ENCODE results near the gene UNC13D.

GRCh38 chr17:75810216-75810615 is 34.0 kb downstream of the UNC13D start:
- no peak for TF ChIP-seq USF1 (IDR thresholded peaks at IDR 0.05)
- TF ChIP-seq, protein P1, sequence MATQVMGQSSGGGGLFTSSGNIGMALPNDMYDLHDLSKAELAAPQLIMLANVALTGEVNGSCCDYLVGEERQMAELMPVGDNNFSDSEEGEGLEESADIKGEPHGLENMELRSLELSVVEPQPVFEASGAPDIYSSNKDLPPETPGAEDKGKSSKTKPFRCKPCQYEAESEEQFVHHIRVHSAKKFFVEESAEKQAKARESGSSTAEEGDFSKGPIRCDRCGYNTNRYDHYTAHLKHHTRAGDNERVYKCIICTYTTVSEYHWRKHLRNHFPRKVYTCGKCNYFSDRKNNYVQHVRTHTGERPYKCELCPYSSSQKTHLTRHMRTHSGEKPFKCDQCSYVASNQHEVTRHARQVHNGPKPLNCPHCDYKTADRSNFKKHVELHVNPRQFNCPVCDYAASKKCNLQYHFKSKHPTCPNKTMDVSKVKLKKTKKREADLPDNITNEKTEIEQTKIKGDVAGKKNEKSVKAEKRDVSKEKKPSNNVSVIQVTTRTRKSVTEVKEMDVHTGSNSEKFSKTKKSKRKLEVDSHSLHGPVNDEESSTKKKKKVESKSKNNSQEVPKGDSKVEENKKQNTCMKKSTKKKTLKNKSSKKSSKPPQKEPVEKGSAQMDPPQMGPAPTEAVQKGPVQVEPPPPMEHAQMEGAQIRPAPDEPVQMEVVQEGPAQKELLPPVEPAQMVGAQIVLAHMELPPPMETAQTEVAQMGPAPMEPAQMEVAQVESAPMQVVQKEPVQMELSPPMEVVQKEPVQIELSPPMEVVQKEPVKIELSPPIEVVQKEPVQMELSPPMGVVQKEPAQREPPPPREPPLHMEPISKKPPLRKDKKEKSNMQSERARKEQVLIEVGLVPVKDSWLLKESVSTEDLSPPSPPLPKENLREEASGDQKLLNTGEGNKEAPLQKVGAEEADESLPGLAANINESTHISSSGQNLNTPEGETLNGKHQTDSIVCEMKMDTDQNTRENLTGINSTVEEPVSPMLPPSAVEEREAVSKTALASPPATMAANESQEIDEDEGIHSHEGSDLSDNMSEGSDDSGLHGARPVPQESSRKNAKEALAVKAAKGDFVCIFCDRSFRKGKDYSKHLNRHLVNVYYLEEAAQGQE (IDR thresholded peaks at IDR 0.05; ENCODE audit: low read depth): no peak
- TF ChIP-seq RAD21 (IDR thresholded peaks at IDR 0.05; ENCODE audit: low read depth): no peak
- no peak for TF ChIP-seq EP300 (IDR thresholded peaks at IDR 0.05; ENCODE audit: borderline replicate concordance)
- TF ChIP-seq YY1 (IDR thresholded peaks at IDR 0.05; ENCODE audit: low read depth): no peak
- no peak for TF ChIP-seq ZBTB7A (IDR thresholded peaks at IDR 0.05; ENCODE audit: low read depth)
- TF ChIP-seq CEBPB (IDR thresholded peaks at IDR 0.05): no peak
- TF ChIP-seq CREB1 (IDR thresholded peaks at IDR 0.05; ENCODE audit: low read depth): no peak
- no peak for TF ChIP-seq TAF1 (IDR thresholded peaks at IDR 0.05; ENCODE audit: low read depth)
- TF ChIP-seq NFIC (IDR thresholded peaks at IDR 0.05): no peak
- no peak for TF ChIP-seq FOXM1 (IDR thresholded peaks at IDR 0.05; ENCODE audit: borderline replicate concordance, low read depth)
- TF ChIP-seq, protein P2, sequence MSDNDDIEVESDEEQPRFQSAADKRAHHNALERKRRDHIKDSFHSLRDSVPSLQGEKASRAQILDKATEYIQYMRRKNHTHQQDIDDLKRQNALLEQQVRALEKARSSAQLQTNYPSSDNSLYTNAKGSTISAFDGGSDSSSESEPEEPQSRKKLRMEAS (IDR thresholded peaks at IDR 0.05): no peak

Data from Ishikawa (cell line).